Lower leg skin (tissue), 3 donors: Measurements from ENCODE around the gene DIP2C.
"Not testable (repeated sequence)": the region's sequence is repeated elsewhere in the genome, so short reads cannot be mapped to it uniquely, and the experiment has no call there.

Experiments
- CTCF ChIP-seq, 3 donors: fragments of 450-650 bp; IDR thresholded peaks; one replicate each; pipeline ENCODE4 v1.5.1; 2016; ENCODE audit warnings: antibody characterized with exemption in 3 of 3, mild to moderate bottlenecking in 3 of 3, moderate library complexity in 2 of 3
- POLR2A ChIP-seq, 2 donors: fragments of 450-650 bp; IDR thresholded peaks; one replicate each; pipeline ENCODE4 v1.6.1; 2016 to 2017; ENCODE audit warnings: antibody characterized with exemption in 2 of 2, mild to moderate bottlenecking in 1 of 2, moderate library complexity in 1 of 2

DNA sequence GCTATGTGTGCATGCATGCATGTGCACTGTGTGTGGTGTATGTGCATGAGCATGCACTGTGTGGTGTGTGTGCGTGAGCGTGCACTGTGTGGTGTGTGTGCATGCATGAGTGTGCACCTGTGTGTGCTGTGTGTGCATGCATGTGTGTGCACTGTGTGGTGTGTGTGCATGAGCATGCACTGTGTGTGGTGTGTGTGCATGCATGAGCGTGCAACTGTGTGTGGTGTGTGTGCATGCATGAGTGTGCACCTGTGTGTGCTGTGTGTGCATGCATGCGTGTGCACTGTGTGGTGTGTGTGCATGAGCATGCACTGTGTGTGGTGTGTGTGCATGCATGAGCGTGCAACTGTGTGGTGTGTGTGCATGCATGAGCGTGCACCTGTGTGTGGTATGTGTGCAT lies 10.7 kb upstream of the DIP2C start:
- TF ChIP-seq POLR2A, CTCF (IDR thresholded peaks at IDR 0.05): not testable (repeated sequence)
